ENCODE results near the gene PRCC.

PRCC gene

DNA sequence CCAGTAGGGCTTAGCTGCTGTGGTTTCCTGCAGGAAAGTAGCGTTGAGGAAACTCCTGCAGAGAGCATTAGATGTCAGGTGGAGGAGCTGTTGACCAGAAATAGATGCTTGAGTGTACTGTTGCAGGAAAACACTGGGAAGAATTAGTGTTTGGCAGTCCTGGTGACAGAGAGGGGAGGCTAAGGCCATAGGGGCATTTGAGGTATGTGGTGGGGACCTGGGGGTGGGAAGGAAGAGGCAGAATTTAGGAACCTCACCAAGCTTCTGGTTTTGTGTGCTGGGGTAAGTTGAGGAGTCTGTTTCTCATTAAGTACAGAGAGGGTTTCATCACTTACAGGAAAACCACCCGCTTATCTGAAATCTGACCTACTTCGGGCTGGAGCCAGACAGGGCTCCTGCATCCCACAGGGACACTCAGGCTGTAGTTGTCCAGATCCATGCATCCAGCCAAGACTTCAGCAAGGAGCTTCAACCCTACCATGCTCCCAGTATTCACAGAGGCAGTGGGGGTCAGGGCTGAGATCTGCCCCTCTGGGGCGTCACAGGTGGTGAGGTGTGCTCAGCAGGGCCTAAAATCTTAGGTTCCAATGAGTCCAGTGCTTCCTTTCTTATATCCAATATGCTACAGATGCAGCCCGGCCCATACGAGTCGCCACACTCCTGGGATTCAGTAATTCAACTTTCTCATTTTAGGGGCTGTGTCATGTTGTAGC is 34.2 kb downstream of the PRCC start:
- TF ChIP-seq, protein P1, sequence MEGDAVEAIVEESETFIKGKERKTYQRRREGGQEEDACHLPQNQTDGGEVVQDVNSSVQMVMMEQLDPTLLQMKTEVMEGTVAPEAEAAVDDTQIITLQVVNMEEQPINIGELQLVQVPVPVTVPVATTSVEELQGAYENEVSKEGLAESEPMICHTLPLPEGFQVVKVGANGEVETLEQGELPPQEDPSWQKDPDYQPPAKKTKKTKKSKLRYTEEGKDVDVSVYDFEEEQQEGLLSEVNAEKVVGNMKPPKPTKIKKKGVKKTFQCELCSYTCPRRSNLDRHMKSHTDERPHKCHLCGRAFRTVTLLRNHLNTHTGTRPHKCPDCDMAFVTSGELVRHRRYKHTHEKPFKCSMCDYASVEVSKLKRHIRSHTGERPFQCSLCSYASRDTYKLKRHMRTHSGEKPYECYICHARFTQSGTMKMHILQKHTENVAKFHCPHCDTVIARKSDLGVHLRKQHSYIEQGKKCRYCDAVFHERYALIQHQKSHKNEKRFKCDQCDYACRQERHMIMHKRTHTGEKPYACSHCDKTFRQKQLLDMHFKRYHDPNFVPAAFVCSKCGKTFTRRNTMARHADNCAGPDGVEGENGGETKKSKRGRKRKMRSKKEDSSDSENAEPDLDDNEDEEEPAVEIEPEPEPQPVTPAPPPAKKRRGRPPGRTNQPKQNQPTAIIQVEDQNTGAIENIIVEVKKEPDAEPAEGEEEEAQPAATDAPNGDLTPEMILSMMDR (conservative IDR thresholded peaks at IDR 0.05; ENCODE audit: control insufficient read depth, insufficient read depth, low read depth, low read length) = peak; percentile 47
- DNase-seq (ENCODE audit: low read depth) = peak; percentile 94
- no peak overlapping the region for H3K4me3 ChIP-seq (ENCODE audit: control insufficient read depth, low read depth, low read length)

DNA sequence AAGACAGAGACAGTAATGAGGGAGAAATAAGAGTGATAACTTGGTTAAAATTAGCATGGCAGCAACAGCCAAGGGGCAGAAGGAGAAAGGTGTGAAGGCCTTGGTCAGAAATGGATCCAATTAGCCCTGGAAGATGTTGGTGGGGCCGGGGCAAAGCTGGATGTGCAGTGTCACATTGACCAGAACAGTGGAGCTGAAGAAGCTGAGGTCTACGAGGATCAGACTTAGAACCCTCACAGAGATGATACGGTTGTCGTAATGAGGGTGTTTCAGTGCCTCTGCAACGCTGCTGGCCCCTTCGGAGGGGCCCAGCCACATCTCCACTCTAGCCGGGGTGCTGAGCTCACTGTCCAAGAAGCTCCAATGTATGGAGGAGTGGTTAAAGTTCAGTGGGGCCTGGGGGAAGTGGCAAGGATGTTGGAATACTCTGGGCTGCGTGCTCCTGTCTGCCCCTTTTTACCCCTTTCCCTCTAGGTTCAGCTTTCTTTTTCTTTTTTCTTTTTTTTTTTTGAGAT is 35.1 kb downstream of the PRCC start:
- TF ChIP-seq, protein P1 (conservative IDR thresholded peaks at IDR 0.05; ENCODE audit: control insufficient read depth, insufficient read depth, low read depth, low read length) = no peak
- H3K4me3 ChIP-seq (ENCODE audit: control insufficient read depth, low read depth, low read length) = no peak overlapping the region
- no peak for DNase-seq (ENCODE audit: low read depth)

DNA sequence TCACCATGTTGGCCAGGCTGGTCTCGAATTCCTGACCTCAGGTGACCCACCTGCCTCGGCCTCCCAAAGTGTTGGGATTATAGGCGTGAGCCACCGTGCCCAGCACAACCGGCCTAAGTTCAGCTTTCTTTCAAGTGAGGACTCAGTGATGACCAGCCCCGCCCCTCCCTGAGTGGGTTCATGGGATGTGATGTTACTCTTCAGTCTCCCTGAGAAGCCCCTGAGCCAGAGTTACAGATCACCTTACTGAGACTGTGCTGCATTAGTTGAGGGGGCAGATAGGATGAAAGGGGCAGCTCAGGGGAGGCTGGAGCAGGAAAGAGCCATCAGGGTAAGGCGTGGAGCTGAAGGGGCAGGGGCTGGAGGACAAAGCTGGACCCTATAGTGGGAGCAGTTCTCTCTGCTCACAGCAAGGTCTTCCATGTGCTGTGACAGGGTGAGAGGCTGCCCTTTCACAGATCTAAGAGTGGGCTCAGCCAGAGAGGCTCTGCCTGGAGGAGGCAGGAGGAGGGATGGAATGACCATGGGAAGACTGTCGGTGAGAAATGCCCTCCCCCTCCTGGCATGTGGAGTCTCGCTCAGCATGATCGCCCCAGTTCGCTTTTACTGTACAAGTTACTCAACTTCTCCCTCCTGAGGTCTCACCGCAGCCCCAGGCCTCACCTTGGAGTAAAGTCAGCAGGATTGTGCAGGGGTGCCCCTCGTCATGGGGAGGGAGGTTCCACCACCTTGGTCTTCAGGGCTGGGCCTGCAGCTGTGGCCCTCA is 35.9 kb downstream of the PRCC start:
- TF ChIP-seq, protein P1 (conservative IDR thresholded peaks at IDR 0.05; ENCODE audit: control insufficient read depth, insufficient read depth, low read depth, low read length) = no peak
- no peak overlapping the region for H3K4me3 ChIP-seq (ENCODE audit: control insufficient read depth, low read depth, low read length)
- no peak for DNase-seq (ENCODE audit: low read depth)

DNA sequence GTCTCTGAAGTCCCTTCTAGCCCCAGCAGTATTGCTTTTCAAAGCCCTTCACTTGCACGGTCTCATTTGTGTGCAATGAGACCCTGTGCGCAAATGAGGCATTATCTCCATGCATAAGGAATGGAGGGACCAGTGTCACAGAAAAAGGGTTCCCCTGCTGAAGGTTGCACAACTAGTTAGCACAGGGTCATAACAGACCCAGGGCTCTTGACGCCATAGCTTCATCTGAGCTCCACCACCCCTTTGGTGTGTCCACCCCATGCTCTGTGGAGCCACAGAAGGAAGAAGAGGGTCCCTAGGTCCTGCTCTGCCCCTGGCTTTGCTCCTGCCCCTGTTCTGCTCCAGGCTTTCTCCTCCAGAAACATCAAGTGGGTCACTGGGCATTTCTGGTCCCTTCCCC is 36.7 kb downstream of the PRCC start:
- H3K4me3 ChIP-seq (ENCODE audit: control insufficient read depth, low read depth, low read length) = no peak overlapping the region
- DNase-seq (ENCODE audit: low read depth) = no peak
- TF ChIP-seq, protein P1 (conservative IDR thresholded peaks at IDR 0.05; ENCODE audit: control insufficient read depth, insufficient read depth, low read depth, low read length) = no peak

DNA sequence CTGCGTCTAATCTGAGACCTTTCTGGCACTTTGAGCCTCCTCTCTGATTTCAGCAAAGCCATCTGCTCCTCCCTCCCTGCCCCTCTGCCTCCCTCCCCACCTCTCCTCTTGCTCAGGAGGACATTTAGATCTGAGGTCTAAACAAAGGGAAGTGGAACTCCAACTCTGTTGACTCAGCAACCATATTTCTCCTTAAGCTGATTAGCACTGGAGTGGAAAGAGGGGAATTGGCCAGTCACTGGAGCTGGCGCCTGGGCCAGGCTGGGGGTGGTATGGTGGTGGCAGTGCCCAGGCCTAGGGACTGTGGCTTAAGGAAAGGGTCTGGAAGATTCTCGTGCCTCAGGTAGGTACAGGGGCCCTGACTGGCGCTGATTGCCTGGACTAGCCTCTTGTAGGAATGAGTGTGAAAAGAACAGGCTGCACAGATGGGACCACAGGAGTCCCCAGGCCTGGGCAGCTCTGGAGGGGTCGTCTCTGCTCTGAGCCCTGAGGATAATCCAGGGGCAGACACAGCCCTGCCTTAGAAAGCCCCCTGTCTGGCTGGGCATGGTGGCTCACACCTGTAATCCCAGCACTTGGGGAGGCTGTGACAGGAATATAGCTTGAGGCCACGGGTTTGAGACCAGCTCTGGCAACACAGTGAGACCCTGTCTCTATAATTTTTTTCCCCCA is 37.4 kb downstream of the PRCC start:
- H3K4me3 ChIP-seq (ENCODE audit: control insufficient read depth, low read depth, low read length) = no peak overlapping the region
- TF ChIP-seq, protein P1 (conservative IDR thresholded peaks at IDR 0.05; ENCODE audit: control insufficient read depth, insufficient read depth, low read depth, low read length) = no peak
- DNase-seq (ENCODE audit: low read depth) = peak; percentile 50

DNA sequence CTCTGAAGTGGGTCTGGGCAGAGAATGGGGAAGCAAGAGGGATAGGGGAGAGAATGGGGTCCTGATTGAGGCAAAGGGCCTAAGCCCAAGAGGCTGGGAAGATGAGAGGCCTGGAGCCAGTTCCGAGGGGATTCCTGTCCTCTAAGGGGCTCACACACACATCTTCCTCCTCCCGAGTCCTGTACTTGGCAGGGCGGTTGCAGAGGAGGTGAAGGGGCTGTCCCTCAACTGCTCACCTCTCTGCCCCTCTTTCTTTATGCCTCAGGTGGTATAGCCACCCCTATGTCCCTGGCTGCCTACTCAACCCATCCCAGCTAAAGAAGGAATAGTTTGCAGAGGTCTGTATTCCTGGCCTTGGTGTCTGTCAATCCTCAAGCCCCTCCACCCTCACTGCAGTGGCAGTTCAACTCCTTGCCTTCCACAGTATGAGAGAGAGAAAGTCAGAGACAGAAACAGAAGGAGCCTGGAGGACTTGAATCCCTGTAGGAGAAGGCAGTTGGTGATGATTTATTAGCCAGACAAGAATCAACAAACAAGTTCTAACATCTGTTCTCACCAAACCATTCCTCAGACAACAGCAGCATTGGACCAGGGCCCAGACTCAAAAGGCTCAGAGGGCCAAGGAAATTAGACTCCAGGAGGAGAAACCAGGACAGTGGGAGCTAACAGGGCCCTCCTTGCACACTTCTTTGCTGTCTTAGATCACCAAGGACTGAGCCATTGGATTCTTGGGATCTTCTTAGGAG is 38.6 kb downstream of the PRCC start:
- peak; percentile 96 for DNase-seq (ENCODE audit: low read depth)
- H3K4me3 ChIP-seq (ENCODE audit: control insufficient read depth, low read depth, low read length) = no peak overlapping the region
- TF ChIP-seq, protein P1 (conservative IDR thresholded peaks at IDR 0.05; ENCODE audit: control insufficient read depth, insufficient read depth, low read depth, low read length) = no peak

All from fibroblast of mammary gland (primary cell).